RWPE2 (cell line): ENCODE measurements around the gene HOXD11.

ENCODE experiments used
- ATAC-seq: fragments of 200-7000 bp; cut with Tn5 transposase; 3 replicates; pipeline ENCODE4 v1.9.1; 2021; ENCODE audit warnings: low read depth
- DNase-seq: peaks from one replicate; pipeline ENCODE4 v3.0.0-alpha.2; 2020; ENCODE audit warnings: low spot score
- H3K27ac ChIP-seq: fragments of 450-650 bp; 2 replicates; pipeline ENCODE4 v1.5.1; 2017; ENCODE audit warnings: mild to moderate bottlenecking; ENCODE audit not compliant: poor library complexity, severe bottlenecking
- H3K27me3 ChIP-seq: fragments of 250-450 bp; sonication (Bioruptor Pico); 2 replicates; pipeline ENCODE4 v1.5.1; 2021; ENCODE audit warnings: mild to moderate bottlenecking, moderate library complexity; ENCODE audit not compliant: insufficient read depth, poor library complexity, severe bottlenecking
- H3K36me3 ChIP-seq: fragments of 250-450 bp; sonication (Bioruptor Pico); 2 replicates; pipeline ENCODE4 v1.5.1; 2020; ENCODE audit warnings: low read depth, mild to moderate bottlenecking, moderate library complexity
- H3K4me1 ChIP-seq: fragments of 250-450 bp; sonication (Bioruptor Pico); 2 replicates; pipeline ENCODE4 v1.5.1; 2021; ENCODE audit warnings: mild to moderate bottlenecking, moderate library complexity; ENCODE audit not compliant: insufficient read depth, poor library complexity, severe bottlenecking
- H3K4me3 ChIP-seq: fragments of 250-450 bp; sonication (Bioruptor Pico); 2 replicates; pipeline ENCODE4 v1.5.1; 2021; ENCODE audit warnings: mild to moderate bottlenecking, moderate library complexity; ENCODE audit not compliant: severe bottlenecking
- H3K9me3 ChIP-seq: fragments of 250-450 bp; sonication (Bioruptor Pico); 2 replicates; pipeline ENCODE4 v1.5.1; 2021; ENCODE audit warnings: mild to moderate bottlenecking, moderate library complexity; ENCODE audit not compliant: severe bottlenecking
- CTCF ChIP-seq: fragments of 450-650 bp; IDR thresholded peaks from one replicate; pipeline ENCODE4 v1.5.1; 2017; ENCODE audit warnings: mild to moderate bottlenecking, moderate library complexity; ENCODE audit not compliant: poor library complexity, severe bottlenecking

The HOXD11 gene

DNA sequence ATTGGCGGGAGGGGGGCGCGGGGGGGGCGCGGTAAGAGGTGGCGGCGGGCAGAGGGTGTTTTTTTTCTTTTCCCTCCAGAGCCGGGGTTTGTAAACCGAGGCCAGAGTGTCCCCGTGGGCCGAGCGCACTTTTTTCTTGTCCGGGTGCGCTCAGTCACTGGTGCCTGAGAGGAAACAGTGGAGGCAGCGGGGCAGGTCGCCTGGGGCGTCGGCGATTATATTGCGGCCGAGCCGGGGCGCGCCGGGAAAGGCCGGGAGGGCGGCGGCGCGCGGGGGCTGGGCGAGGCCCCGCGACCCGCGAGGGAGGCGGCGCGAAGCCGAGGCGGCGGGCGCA, 22.7 kb downstream of the HOXD11 start:
- Histone ChIP-seq H3K27me3 (no peaks in the 10 kb centered on the region), H3K4me1 (peaks cover 5% of the 10 kb centered on the region), H3K4me3 (peak overlapping the region; percentile 96), H3K36me3 (no peaks in the 10 kb centered on the region), H3K27ac (peak overlapping the region; percentile 65), H3K9me3 (no peaks in the 10 kb centered on the region)
- no peak for DNase-seq
- peak; percentile 9; the same call in 2 of the 3 replicates for ATAC-seq
- TF ChIP-seq CTCF: no peak

GRCh38 chr2:176130147-176130956, 23.3 kb downstream of the HOXD11 start:
- no peaks in the 10 kb centered on the region for H3K9me3 ChIP-seq
- no peaks in the 10 kb centered on the region for H3K27me3 ChIP-seq
- H3K27ac ChIP-seq: peak overlapping the region; percentile 65
- peak overlapping the region; percentile 96 for H3K4me3 ChIP-seq
- H3K4me1 ChIP-seq: peaks cover 9% of the 10 kb centered on the region
- ATAC-seq: peak; percentile 59
- TF ChIP-seq CTCF: peak; percentile 9
- DNase-seq: no peak
- no peaks in the 10 kb centered on the region for H3K36me3 ChIP-seq

DNA sequence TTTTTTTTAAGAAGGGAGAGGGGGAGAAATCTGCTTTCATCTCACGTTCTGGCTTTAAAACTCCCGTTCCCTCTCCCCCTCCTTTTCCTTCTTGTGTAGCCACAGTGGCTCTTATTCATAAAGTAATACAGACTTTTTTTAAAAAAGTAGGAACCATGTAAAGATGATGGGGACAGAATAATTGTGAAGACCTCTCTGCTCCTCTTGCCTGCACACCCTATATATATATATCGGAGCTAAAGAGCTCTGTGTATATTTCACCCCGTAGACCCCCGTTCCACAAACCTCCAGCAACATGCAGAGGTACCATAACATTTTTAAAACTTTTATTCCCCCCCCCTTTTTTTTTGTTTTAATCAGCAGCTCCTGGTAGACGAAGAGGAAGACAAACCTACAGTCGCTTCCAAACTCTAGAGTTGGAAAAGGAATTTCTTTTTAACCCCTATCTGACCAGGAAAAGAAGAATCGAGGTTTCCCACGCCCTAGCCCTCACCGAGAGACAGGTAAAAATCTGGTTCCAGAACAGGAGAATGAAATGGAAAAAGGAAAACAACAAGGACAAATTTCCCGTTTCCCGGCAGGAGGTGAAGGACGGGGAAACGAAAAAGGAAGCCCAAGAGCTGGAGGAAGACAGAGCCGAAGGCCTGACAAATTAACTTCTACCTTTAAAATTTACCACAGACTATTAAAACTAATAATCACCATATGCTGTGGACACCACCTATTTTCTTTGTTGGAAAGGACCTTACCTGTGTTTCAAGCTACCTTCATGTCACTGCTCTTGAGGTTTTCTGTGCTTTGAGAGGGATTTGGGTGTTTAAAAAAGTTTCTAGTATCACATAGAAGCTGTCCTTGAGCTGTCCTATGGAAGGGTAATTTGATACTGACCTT, 24.1 kb downstream of the HOXD11 start:
- H3K9me3 ChIP-seq: no peaks in the 10 kb centered on the region
- H3K36me3 ChIP-seq: no peaks in the 10 kb centered on the region
- ATAC-seq: no peak
- H3K27me3 ChIP-seq: no peaks in the 10 kb centered on the region
- peaks cover 16% of the 10 kb centered on the region for H3K4me1 ChIP-seq
- TF ChIP-seq CTCF: no peak
- peak overlapping the region; percentile 65 for H3K27ac ChIP-seq
- no peak for DNase-seq
- H3K4me3 ChIP-seq: peak overlapping the region; percentile 96

DNA sequence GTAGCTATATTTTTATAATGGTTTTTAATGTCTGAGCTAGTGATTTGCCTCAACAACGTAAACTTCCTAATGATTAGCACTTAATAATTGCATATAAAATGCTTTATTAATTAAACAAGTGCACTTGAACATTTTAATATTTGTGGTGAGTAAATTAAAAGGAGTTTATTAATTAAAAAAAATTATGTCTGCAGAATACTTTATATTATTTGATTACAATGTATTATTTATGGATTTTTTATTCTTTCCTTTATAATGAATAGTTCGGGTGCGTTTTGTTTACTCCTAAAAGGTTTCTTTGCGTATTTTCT, 24.7 kb downstream of the HOXD11 start:
- no peaks in the 10 kb centered on the region for H3K9me3 ChIP-seq
- H3K27me3 ChIP-seq: no peaks in the 10 kb centered on the region
- TF ChIP-seq CTCF: no peak
- no peak for DNase-seq
- H3K27ac ChIP-seq: no peak overlapping the region
- H3K4me1 ChIP-seq: peaks cover 15% of the 10 kb centered on the region
- H3K36me3 ChIP-seq: no peaks in the 10 kb centered on the region
- ATAC-seq: no peak
- H3K4me3 ChIP-seq: no peak overlapping the region
